HepG2 (cell line): Measurements from ENCODE around the gene SRRM2. TPM values are rescaled to one million over a fixed set of nuclear protein-coding genes. Genes with fewer than 3 reads are reported as not detected.
A peak's percentile ranks its signal among the peaks of the same experiment; 100 is the strongest.

Source experiments
- BORCS8-MEF2B ChIP-seq: sonication (generic); formaldehyde crosslinking; IDR thresholded peaks from 2 replicates; pipeline ENCODE4 v1.8.0; 2022; ENCODE audit warnings: mild to moderate bottlenecking, missing genetic modification reagents
- CBX1 ChIP-seq: IDR thresholded peaks from one replicate; pipeline ENCODE4 v1.6.1; 2016; ENCODE audit warnings: antibody characterized with exemption, low read depth
- CEBPG ChIP-seq: IDR thresholded peaks from 2 replicates; pipeline ENCODE4 v1.6.1; 2016
- ETV6 ChIP-seq: sonication (generic); formaldehyde crosslinking; conservative IDR thresholded peaks from 2 replicates; pipeline ENCODE4 v1.4.0; 2020; ENCODE audit warnings: missing genetic modification reagents
- FOXP1 ChIP-seq, 2 experiments: fragments of 450-650 bp in 1 of 2; IDR thresholded peaks; 2 replicates each; pipeline ENCODE4 v1.6.1; 2017 to 2018; ENCODE audit warnings: antibody characterized with exemption in 1 of 2
- GFI1 ChIP-seq: sonication (generic); formaldehyde crosslinking; IDR thresholded peaks from 2 replicates; pipeline ENCODE4 v1.5.0; 2020; ENCODE audit warnings: missing genetic modification reagents, mild to moderate bottlenecking, borderline replicate concordance
- HDAC2 ChIP-seq: sonication (generic); formaldehyde crosslinking; IDR thresholded peaks from 2 replicates; pipeline ENCODE4 v1.4.0; 2020; ENCODE audit warnings: missing genetic modification reagents
- HIVEP1 ChIP-seq: sonication (generic); formaldehyde crosslinking; IDR thresholded peaks from 2 replicates; pipeline ENCODE4 v1.4.0; 2020; ENCODE audit warnings: mild to moderate bottlenecking, missing genetic modification reagents
- HNRNPH1 ChIP-seq: fragments of 200-400 bp; formaldehyde crosslinking; optimal IDR thresholded peaks from 2 replicates; pipeline ENCODE3; 2017; ENCODE audit warnings: mild to moderate bottlenecking, low read depth, low read length
- NRL ChIP-seq: sonication (generic); formaldehyde crosslinking; IDR thresholded peaks from 2 replicates; pipeline ENCODE4 v1.5.0; 2020; ENCODE audit warnings: missing genetic modification reagents, mild to moderate bottlenecking, moderate library complexity, borderline replicate concordance
- SAP130 ChIP-seq: IDR thresholded peaks from 2 replicates; pipeline ENCODE4 v1.6.1; 2016; ENCODE audit warnings: low read depth
- SNAI1 ChIP-seq: sonication (generic); formaldehyde crosslinking; IDR thresholded peaks from 2 replicates; pipeline ENCODE4 v1.5.0; 2020; ENCODE audit warnings: mild to moderate bottlenecking, missing genetic modification reagents, borderline replicate concordance
- STAT5B ChIP-seq: sonication (generic); formaldehyde crosslinking; IDR thresholded peaks from 2 replicates; pipeline ENCODE4 v1.4.0; 2020; ENCODE audit warnings: missing genetic modification reagents
- ZBTB1 ChIP-seq: sonication (generic); formaldehyde crosslinking; IDR thresholded peaks from 2 replicates; pipeline ENCODE4 v1.4.0; 2020; ENCODE audit warnings: missing genetic modification reagents, borderline replicate concordance
- ZBTB3 ChIP-seq: sonication (generic); formaldehyde crosslinking; IDR thresholded peaks from 2 replicates; pipeline ENCODE4 v1.4.0; 2020; ENCODE audit warnings: low read depth, mild to moderate bottlenecking, moderate library complexity, missing genetic modification reagents, borderline replicate concordance
- ZMYM3 ChIP-seq: sonication (generic); formaldehyde crosslinking; IDR thresholded peaks from 2 replicates; pipeline ENCODE4 v1.5.1; 2020; ENCODE audit warnings: mild to moderate bottlenecking, missing genetic modification reagents
- ZNF34 ChIP-seq: sonication (generic); formaldehyde crosslinking; IDR thresholded peaks from 2 replicates; pipeline ENCODE4 v1.4.0; 2020; ENCODE audit warnings: mild to moderate bottlenecking, missing genetic modification reagents, borderline replicate concordance
- ZNF562 ChIP-seq: sonication (generic); formaldehyde crosslinking; IDR thresholded peaks from 2 replicates; pipeline ENCODE4 v1.8.0; 2022; ENCODE audit warnings: missing genetic modification reagents, borderline replicate concordance
- ZNF615 ChIP-seq: sonication (generic); formaldehyde crosslinking; IDR thresholded peaks from 2 replicates; pipeline ENCODE4 v1.5.0; 2020; ENCODE audit warnings: mild to moderate bottlenecking, missing genetic modification reagents, borderline replicate concordance
- ZSCAN12 ChIP-seq: sonication (generic); formaldehyde crosslinking; IDR thresholded peaks from 2 replicates; pipeline ENCODE4 v1.9.0; 2021; ENCODE audit warnings: mild to moderate bottlenecking, missing genetic modification reagents
- polyA plus RNA-seq, 8 experiments: library from polyadenylated mRNA; depleted of rRNA in 3 of 8; stranded (reverse) in 7 of 8; unstranded in 1 of 8; fragments of >200 nt; fragmentation: Illumina TruSeq in 4 of 8; extraction: Trizol in 4 of 8; gene quantifications; 2 replicates each; pipeline versions ENCODE4 v1.2.1 to v1.2.3, GENCODE V29; 2011 to 2016; ENCODE audit warnings: low read depth in 4 of 8, missing spikeins in 1 of 8, mixed read lengths in 1 of 8; ENCODE audit not compliant: insufficient read depth in 1 of 8
- total RNA-seq, 5 experiments: library from RNA; depleted of rRNA; stranded (reverse); fragments of >200 nt; fragmentation: Illumina TruSeq; extraction: Trizol; gene quantifications; 2 replicates each; pipeline ENCODE4 v1.2.3, GENCODE V29; 2016; ENCODE audit warnings: low read depth in 1 of 5
- TF ChIP-seq, protein P1 (sequence below): sonication (generic); formaldehyde crosslinking; IDR thresholded peaks from 2 replicates; pipeline ENCODE4 v1.4.0; 2020; ENCODE audit warnings: mild to moderate bottlenecking, missing genetic modification reagents
- TF ChIP-seq, protein P2 (sequence below): sonication (generic); formaldehyde crosslinking; conservative IDR thresholded peaks from 2 replicates; pipeline ENCODE4 v1.8.0; 2022; ENCODE audit warnings: low read depth, missing genetic modification reagents
- TF ChIP-seq, protein P3 (sequence below): sonication (generic); formaldehyde crosslinking; IDR thresholded peaks from 2 replicates; pipeline ENCODE4 v1.4.0; 2020; ENCODE audit warnings: missing genetic modification reagents
- TF ChIP-seq, protein P4 (sequence below): sonication (generic); formaldehyde crosslinking; IDR thresholded peaks from 2 replicates; pipeline ENCODE4 v1.8.1; 2022; ENCODE audit warnings: mild to moderate bottlenecking, missing genetic modification reagents

SRRM2 gene
- total and polyA plus RNA-seq, 2 of the 13 experiments (the other 11 are each of a cell fraction or from before 2014, with no cell fraction given), result 50.4 to 112 TPM

DNA sequence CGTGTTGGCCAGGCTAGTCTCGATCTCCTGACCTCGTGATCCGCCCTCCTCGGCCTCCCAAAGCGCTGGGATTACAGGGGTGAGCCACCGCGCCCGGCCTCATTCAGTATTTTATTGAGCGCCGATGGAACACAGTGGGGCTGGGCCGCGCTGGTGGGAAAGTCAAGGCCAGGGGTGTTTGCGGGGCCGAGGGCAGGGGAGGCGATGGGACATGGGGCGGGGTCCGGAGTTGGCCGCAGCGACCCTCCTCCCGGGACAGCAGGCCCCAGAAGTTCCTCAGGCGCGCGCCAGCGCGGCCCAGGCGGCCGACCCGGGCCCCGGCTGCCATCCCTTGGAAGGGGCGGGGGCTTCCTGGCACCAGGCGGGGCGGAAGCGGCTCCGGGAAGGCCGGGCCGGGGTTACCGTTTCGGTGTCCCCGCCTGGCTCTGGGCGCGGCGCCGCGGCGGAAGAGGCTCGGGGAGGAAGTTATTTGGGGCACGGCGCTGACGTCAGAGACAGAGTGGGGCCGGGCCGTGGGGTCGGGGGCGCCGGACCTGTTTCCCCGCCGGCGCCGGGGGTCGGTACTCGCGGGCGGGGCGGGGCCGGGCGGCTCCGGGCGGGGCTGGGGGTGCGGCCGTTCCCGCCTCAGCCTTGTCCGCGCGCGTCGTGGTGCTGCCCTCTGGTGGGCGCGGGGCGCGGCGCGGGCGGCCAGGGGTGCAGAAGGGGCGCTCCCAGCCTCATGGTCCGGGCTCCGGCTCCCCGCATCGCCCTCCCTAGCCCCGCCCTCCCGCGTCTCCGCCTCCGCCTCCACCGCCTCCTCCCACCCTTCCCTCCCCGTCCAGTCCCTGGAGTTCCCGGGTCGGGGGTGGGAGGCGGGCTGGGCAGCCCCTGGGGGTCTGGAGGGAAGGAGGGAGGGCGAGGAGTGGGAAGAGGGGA, 31.5 kb upstream of the SRRM2 start (continued):
- TF ChIP-seq STAT5B (CRISPR knock-in tag), result no peak
- TF ChIP-seq CBX1, result peak; percentile 4
- TF ChIP-seq ZBTB3 (CRISPR knock-in tag), result no peak
- no peak for TF ChIP-seq ZSCAN12 (CRISPR knock-in tag)
- TF ChIP-seq ZNF615 (CRISPR knock-in tag), result no peak
- no peak for TF ChIP-seq ZMYM3 (CRISPR knock-in tag)
- TF ChIP-seq CEBPG (CRISPR knock-in tag), result 0 out of 2 replicates have a peak, but pooled peaks have one; percentile 22
- TF ChIP-seq ZBTB1 (CRISPR knock-in tag), result no peak
- TF ChIP-seq, protein P1, sequence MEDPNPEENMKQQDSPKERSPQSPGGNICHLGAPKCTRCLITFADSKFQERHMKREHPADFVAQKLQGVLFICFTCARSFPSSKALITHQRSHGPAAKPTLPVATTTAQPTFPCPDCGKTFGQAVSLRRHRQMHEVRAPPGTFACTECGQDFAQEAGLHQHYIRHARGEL (CRISPR knock-in tag), result no peak
- no peak for TF ChIP-seq ZNF34 (CRISPR knock-in tag)
- TF ChIP-seq HDAC2 (CRISPR knock-in tag), result peak; percentile 38; the same call in 1 of the 2 replicates
- no peak for TF ChIP-seq HIVEP1 (CRISPR knock-in tag)
- no peak for TF ChIP-seq ZNF562 (CRISPR knock-in tag)
- TF ChIP-seq SNAI1 (CRISPR knock-in tag), result 0 out of 2 replicates have a peak, but pooled peaks have one; percentile 27
- TF ChIP-seq ETV6 (CRISPR knock-in tag), result no peak
- TF ChIP-seq GFI1 (CRISPR knock-in tag), result no peak
- TF ChIP-seq HNRNPH1, result no peak
- TF ChIP-seq, protein P2, sequence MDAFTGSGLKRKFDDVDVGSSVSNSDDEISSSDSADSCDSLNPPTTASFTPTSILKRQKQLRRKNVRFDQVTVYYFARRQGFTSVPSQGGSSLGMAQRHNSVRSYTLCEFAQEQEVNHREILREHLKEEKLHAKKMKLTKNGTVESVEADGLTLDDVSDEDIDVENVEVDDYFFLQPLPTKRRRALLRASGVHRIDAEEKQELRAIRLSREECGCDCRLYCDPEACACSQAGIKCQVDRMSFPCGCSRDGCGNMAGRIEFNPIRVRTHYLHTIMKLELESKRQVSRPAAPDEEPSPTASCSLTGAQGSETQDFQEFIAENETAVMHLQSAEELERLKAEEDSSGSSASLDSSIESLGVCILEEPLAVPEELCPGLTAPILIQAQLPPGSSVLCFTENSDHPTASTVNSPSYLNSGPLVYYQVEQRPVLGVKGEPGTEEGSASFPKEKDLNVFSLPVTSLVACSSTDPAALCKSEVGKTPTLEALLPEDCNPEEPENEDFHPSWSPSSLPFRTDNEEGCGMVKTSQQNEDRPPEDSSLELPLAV (CRISPR knock-in tag), result no peak
- TF ChIP-seq, protein P3, sequence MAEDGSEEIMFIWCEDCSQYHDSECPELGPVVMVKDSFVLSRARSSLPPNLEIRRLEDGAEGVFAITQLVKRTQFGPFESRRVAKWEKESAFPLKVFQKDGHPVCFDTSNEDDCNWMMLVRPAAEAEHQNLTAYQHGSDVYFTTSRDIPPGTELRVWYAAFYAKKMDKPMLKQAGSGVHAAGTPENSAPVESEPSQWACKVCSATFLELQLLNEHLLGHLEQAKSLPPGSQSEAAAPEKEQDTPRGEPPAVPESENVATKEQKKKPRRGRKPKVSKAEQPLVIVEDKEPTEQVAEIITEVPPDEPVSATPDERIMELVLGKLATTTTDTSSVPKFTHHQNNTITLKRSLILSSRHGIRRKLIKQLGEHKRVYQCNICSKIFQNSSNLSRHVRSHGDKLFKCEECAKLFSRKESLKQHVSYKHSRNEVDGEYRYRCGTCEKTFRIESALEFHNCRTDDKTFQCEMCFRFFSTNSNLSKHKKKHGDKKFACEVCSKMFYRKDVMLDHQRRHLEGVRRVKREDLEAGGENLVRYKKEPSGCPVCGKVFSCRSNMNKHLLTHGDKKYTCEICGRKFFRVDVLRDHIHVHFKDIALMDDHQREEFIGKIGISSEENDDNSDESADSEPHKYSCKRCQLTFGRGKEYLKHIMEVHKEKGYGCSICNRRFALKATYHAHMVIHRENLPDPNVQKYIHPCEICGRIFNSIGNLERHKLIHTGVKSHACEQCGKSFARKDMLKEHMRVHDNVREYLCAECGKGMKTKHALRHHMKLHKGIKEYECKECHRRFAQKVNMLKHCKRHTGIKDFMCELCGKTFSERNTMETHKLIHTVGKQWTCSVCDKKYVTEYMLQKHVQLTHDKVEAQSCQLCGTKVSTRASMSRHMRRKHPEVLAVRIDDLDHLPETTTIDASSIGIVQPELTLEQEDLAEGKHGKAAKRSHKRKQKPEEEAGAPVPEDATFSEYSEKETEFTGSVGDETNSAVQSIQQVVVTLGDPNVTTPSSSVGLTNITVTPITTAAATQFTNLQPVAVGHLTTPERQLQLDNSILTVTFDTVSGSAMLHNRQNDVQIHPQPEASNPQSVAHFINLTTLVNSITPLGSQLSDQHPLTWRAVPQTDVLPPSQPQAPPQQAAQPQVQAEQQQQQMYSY (CRISPR knock-in tag), result no peak
- TF ChIP-seq SAP130 (CRISPR knock-in tag), result peak; percentile 62
- TF ChIP-seq BORCS8-MEF2B (CRISPR knock-in tag), result no peak
- TF ChIP-seq FOXP1 (IDR thresholded peaks at IDR 0.05), result no peak
- no peak for TF ChIP-seq FOXP1 (CRISPR knock-in tag; IDR thresholded peaks at IDR 0.05)
- TF ChIP-seq, protein P4, sequence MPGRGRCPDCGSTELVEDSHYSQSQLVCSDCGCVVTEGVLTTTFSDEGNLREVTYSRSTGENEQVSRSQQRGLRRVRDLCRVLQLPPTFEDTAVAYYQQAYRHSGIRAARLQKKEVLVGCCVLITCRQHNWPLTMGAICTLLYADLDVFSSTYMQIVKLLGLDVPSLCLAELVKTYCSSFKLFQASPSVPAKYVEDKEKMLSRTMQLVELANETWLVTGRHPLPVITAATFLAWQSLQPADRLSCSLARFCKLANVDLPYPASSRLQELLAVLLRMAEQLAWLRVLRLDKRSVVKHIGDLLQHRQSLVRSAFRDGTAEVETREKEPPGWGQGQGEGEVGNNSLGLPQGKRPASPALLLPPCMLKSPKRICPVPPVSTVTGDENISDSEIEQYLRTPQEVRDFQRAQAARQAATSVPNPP (CRISPR knock-in tag), result no peak
- TF ChIP-seq NRL (CRISPR knock-in tag), result 0 out of 2 replicates have a peak, but pooled peaks have one; percentile 13
